Measurements from ENCODE around the gene LRRC8D.

DNA sequence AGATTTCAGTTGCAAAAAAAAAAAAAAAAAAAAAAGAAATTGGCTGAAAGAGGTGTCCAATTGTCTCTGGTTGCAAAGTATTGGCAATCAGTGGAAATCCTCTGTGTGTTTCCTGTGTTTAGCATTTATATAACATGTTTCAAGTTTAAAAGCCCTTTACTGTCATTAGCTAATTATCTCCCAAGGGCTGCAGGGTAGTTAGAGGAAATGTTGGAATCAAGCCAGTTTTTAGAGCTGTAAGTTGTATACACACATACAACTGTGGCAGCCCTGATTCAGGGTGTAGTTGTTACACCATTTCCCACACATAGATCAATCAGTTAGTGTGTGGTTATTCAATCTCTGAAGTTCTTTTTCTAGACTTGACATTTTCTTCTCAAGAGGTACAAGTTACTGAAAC is 165.2 kb downstream of the LRRC8D start:
- TF ChIP-seq POLR2A (IDR thresholded peaks at IDR 0.05) (no peak), CTCF (IDR thresholded peaks at IDR 0.05) (no peak)

Data from heart left ventricle (tissue), 13 donors.